Hematopoietic multipotent progenitor cell treated with erythropoietin and hydrocortisone succinate and interleukin-3 and kit ligand, for 17 days (in vitro differentiated cells): ENCODE measurements around the gene NAV3.
A peak's percentile ranks its signal among the peaks of the same experiment; 100 is the strongest.

Experiments
- DNase-seq: peaks from one replicate; pipeline ENCODE4 v3.0.0-alpha.2; 2015; ENCODE audit warnings: low spot score

The NAV3 gene

DNA sequence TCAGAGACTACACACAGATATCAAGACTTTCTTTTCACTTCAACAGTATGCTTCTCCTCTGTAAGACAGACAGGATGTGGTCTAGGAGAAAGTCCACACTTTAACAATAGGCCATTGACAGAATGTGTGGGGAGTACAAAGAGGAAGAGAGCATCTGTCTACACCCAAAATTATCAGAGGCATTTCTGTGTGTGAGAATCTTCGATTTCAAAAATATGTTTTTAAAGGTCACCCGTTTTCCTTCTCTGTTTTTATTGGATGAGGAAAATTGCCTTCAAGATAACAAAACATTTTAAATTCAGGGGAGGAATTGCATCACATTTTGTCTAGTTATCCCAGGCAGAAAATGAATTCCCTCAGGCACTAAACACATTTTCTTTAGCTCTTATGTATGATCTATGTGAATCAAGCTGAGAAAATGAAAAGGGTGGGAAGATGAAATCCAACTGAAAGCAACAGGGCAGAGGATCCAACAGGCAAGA lies 16.4 kb downstream of the NAV3 start:
- DNase-seq, result no peak

DNA sequence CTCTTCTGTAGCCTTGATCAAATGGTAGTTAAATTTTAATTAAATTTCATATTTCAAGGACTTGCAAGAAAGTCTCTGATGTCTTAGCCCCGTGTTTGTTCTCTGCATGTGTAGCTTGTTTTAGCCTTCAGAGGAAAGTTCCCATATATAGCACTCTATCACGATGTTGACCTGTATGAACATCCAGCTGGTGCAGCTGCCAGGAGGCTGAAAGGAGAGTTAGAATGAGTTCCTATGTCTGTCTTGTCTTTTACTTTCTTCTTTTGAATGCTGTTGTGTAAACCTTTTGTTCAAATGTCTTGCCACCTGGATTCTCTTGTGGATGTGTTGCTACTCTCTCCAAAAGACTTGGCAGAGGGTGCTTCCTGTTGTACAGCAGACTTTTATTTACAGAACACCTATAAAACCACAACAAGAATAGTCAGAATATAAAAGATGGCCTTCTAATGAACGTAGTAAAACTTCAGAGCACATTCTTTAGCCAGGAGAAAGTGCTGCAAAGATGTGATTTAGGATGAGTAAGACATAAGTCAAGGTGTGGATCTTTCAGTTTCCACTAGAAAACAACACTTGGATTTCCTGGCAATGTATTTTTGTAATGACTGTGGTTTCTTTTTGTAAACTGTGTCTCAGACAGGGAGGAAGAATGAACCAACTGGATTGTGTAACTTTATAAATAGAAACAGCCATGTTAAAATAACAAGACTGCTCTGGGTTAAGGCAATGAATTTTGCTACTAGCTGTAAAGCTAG lies 17.2 kb downstream of the NAV3 start:
- no peak for DNase-seq

DNA sequence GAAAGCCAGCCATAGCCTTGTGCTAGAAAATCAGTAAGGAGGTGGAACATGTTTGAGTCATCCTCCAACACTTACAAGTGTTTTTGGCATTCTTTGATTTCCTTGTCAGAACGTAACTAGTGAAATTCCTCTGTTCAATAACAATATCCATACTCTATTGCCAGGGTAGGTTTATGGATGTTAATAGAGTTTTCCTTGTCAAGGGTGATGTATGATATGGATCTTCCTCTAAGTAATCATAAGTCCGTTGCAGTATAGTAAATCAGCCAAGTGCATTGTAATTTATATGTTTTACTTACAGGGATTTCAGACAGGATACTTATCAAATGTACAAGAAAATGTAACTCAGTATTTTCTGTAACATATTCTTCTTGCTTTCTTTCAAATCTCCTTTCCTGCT lies 19.4 kb downstream of the NAV3 start:
- no peak for DNase-seq

DNA sequence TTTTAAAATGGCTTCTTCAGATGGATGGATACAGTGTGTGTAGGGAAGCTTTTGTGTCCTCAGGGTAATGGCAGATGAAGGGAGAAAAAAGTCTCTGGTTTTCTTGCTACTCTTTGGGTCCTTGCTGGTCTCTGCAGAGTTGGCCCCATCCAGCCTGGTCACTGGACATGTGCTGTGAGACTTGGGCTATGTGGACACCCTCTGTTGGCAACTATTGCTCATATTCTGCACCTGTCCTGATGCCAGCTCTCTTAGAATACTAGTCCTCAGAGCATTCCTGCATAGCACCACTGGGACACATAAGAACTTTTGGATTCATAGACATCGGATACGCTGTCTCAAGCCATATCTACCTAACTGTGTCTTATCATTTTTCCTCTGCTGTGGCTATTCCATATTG lies 20.0 kb downstream of the NAV3 start:
- DNase-seq, result no peak

DNA sequence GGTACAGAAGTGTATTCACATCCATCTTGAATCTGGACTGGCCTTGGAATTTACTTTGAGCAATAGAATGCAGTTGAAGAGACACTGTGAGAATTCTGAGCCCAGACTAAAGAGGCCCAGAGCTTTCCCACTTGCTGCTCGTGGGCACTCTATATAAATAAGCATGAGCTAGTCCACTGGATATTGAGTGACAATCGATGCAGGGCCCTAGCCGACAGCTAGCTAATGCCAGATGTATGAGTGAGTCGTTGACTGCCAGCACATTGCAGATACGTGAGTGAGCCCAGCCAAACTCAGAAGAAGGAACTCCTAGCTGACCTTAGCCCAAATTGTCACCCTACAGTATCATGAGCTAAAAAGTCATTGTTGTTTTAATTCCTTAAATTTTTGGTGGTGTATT lies 24.9 kb downstream of the NAV3 start:
- no peak for DNase-seq

DNA sequence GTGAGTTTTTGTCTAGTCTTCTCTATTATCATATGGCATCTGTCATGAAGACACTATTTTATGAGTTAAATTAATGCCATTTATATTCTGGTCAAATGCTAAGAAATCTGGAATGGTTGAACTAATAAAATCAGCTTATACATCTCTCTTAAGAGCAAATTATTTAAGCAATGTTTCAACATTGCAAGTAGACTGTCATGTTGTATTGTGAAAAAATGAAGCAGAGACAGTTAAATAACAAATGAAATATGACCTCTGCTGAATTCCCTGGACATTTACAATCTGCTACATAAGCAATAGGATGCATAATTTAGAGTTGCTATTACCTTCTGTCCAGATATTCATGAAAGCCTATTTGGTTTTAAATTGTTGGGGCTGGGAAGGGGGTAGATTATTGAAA lies 30.6 kb downstream of the NAV3 start:
- DNase-seq, result no peak

DNA sequence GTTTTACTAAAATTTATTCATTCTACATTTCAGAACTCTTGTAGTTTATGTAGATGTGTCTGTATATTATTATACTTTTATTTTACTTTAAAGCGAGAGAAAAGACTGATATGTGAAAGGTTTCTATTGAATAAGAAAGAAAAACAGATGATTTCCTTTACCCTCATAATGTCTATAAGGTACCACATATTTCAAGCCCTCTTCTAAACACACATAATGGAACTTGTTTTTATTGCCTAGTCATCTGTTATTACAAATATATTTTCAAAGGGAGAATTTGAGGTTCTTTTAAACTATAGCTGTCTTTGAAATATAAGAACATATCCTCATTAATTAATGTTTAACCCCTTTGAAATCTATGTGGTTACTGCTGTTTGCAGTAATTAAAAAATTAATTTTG lies 34.5 kb downstream of the NAV3 start:
- no peak for DNase-seq

DNA sequence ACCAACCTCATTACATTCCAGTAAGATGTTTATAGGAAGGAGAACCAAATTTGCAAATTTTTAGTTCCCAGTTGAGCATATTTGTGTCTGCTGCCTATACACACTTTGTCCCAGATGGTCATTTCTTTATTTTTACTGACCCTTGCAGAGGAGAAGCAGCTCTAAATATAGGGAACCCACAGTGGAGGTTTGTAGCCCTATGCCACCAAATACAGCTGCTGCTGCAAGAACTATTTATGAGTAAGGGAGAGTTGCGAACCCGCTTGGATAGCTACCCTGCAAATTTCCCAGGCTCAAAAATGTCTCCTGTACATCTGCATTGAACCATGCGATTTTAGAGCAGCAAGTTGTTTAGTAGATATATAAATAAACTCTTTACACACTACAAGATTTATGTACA lies 48.2 kb downstream of the NAV3 start:
- no peak for DNase-seq

DNA sequence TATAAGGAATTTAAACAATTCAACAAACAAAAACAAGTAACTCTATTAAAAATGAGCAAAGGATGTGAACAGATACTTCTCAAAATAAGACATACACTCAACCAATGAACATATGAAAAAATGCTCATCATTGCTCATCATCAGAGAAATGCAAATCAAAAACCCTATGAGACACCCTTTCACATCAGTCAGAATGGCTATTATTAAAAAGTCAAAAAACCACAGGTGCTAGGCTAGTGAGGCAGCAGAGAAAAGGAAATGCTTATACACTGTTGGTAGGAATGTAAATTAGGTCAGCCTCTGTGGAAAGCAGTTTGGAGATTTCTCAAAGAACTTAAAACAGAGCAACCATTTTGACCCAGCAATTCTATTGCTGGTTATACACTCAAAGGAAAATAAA lies 52.0 kb downstream of the NAV3 start:
- no peak for DNase-seq

DNA sequence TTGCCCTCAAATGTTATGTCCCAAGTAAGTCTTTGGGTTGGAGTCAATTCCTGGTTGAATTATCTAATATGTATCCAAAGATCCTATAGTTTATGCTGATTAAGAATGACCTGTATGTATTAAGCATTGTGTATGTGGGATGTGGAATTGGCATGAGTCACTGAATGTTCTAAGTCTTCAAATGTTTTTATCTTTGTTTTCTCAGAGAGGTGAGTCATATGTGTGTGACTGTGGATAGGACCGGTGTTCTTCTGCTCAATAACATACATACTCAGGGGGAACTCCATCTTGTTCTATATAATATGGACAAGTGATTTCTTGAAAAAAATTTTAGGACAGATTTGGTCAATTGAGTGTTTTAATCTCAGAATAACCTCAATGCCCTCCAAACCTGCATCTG lies 57.9 kb downstream of the NAV3 start:
- DNase-seq, result no peak

DNA sequence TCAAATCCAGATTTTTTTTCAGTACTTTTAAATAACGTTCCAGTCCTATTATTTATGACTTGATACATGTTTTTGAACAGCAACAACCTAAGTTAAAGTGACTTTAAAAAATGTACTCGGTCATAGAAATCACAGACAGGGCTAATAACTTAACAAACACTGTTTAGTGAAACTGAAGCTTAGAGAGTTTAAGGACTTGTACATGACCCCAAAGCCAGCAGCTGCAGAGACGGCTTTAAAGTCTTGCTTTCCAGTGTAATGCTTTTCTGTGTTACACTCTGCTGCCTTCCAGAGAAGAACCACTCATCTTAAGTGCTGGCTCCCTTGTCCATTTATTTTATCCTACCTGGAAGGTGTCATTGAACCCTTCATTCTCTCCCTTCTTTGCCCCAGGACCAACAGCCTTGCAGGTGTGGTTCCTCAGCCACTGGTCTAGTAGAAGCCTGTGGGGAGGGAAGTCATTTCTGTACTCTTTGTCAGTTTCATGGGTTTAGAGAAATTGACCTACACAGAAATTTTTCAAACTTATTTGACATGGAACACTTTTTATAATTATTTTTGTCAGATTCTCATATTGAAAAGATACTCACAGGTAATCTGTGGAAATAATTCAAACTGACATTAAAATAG lies 60.9 kb downstream of the NAV3 start:
- DNase-seq, result no peak

DNA sequence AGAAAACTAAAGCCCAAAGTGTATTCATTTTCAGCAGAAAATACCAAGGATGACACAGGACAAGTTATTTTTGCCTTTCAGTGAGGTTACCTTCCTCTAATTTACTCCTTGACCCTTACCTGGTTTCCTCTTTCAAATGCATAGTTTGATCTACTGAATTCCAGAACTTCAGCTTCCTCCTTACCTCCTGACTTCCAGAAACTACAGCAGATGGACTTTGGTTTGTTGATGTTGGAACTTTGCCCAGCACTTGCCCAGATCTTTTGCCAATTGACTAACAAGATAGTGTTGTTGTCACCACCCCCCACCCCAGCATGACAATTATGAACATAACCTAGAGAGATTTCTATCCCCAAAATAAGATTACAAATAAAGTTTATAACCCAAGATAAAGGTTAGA lies 63.2 kb downstream of the NAV3 start:
- no peak for DNase-seq

DNA sequence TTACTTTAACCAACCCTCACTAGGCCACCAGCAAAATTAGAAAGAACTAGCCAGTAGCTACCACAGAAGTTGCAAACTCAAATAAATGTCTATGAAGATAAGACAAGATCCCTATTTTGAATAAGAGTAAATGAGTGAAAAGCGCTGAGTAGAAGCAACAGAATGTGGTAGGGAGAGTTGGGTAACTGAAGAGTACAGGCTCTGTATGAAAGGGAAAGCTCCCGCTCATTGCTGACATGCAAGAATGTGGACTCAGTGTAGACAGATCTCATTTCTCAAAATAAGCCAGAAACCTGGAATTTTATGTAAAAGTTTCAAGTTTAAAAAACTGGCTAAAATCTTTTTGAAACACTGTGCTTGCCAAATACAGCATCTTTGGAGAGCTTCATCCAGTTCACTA lies 63.9 kb downstream of the NAV3 start:
- DNase-seq, result no peak

DNA sequence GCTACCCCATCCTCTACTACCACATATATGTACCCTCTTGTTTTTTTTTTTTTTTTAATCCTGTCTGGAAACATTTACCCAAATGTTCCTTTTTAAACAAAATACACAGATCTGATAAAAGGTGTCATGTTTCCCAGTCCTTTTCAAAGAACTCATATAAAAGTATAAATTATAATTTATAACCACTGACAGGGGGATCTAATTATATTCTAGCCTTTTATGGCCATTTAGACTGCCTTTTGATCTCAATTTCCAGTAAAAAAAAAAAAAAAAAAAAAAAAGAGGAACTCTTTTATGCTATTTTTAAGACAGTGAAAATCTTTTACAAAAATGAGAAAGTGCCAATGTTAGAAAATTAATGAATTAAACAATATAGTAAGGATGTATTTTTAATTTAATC lies 65.0 kb downstream of the NAV3 start:
- no peak for DNase-seq

DNA sequence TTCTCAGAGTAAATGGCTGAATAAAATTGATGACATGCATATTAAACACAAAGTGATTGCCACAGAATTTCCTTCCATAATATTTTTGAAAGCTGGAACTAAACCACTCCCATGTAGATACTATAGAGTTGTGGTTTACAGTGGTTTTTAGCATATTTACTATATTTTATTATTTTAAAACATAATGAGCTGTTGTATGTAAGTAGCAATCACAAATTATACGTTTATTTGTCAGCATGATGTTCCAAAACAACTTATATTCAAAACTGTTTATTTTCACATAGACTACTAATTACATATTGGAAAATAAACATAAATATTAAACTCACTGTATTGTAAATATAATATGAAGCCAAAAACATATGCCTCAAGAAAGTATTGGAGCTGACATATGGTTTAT lies 77.2 kb downstream of the NAV3 start:
- DNase-seq, result no peak

DNA sequence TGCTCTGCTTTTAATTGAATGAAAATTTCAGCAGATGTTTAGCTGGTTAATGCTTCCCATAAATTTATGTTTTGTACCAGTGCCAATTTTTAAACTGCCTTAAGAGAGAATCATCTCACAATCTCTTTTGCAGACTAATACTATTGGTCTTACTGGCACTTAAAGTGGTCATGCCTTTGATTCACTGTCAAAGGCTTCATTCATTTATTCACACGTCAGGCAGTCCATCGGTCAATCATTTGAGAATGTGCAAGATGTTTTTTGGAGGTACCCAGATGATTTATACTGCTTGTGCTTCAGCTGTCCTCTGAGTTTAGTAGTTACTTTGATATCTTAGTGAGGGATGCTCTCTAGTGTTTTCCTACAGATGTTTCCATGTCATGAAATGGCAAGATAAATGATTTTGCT lies 83.4 kb downstream of the NAV3 start:
- DNase-seq, result no peak

DNA sequence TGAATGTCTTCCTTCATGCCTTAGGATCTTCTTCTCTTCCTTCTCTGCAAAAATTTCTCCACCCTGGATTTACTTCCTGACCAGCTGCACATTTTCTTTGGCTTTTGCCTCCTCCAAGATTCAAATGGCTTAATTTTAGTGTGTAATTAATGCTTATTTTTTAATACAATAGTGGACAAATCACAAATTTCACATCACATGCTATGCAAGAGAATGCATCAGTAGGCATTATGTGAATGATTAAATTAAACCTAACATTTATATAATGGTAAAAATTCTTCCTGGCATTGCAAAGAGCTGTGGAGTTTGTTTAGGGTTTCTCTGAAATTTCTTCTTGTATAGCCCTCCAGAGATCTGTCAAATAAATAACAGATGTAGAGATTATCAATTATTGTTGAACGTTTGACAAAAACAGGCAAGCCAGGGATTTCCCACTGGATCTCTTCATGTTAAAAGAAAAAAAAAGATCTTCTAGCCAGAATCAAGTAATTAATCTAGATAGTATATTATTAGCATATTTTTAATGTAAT lies 84.4 kb downstream of the NAV3 start:
- DNase-seq, result no peak

DNA sequence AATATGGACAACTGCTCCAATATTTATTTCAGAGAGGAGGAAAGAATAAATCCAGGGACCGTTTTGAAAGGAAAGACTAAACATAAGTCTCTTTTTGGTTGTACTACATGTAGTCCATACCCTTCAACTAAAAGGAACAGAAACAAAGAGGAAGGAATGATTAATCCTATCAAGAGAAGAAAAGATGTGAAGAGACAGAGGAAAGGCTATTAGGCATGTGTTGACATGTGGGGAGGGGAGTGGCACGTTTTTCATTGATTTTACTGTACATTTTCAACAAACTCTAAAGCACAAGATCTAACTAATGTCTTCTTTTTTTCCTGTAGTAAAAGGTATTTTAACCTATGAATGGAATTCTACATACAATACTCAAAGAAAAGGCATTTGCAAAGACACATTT lies 85.6 kb downstream of the NAV3 start:
- no peak for DNase-seq

DNA sequence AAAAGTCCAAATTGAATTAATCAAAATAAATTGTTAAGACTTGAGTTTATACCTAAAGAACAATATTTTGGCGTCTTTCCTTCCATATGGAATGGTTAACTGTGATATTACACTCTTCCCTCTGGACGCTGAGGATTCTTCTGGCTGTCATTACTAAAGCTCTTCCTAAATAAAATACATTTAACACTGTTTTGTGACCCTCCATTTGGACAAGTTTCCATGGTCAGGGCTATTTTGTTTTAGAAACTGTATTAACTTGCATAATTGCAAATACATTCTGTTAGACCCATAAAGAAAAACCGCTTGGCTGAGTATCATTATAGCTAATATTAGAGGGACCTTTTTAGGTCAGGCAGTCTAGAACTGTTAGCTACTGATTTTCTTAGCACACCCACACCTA lies 87.4 kb downstream of the NAV3 start:
- DNase-seq, result no peak

DNA sequence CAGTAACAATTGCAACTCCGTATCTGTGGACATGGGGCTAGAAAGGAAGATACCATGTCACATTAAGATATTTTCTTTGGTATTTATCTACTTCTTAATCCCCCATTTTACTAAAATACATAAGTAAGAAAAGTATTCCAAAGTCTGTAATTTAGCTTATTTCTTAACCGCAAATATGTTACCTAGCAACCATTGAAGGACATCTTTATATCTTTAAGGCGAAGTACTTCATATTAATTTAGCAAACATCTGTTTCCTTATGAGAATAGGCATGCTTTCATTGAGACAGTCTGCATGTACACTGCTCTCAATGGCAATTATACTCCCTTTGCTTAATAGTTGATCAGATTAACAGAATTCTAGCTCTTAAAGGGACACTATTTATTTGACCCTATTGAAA lies 88.8 kb downstream of the NAV3 start:
- DNase-seq, result no peak

DNA sequence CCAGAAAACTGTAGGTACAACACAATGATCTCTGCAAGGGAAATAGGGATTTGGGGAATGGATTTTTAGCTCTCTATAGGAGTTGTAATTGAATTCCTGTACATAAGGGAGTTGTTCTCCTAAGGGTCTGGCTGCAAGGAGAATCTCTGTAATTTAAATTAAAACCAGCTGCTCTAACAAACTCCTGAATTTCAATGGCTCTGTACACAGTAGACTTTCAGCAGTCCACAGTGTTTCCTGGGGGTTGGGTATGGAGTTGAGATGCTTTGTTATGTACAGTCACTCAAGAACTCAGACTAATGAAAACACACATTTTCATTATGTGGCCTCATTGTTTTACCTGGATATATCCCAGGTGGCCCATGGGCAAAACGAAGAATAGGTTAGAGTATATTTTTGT lies 93.2 kb downstream of the NAV3 start:
- DNase-seq, result no peak

DNA sequence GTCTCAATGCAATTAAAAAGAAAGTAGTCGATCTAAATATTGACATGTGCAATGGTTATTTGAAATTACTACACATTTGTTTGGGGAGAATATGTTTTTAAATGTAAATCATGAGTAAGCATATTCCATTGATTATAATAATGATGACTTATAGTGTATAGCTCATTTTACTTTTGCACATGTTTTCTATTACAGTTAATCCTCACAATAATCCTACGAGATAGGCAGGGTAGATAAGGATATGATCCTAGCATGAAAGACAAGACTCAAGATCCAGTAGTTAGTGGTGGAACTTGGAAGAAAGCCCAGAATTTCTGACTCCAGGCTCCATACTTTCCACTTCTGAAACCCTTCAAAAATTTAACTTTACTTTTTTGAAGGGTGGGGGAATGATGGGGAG lies 94.0 kb downstream of the NAV3 start:
- no peak for DNase-seq

DNA sequence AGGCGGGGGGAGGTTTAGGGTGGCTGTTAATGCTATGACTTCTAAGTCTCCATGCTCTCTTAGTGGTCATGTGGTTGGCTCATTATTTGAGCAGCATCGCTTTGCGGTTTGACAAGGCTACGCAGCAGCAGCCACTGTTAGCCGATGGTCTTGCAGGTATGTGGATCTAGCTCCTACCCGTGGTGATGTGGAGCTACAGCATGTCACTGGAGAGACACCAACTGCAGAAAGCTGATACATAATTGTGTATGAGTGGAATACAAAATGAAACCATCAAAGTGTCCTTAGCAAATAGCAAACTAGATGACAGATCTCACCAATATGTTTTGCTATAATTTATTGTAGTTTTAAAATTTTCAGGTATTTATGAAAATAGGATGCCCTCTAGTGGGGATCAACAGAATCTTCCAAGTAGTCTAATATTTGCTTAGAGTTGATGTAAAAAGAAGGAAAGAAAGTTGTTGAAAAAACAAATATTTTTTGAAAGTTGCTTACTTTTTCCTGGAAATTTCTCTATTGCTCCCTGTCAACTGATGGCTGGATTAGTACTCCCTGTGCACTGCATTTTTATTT lies 94.9 kb downstream of the NAV3 start:
- DNase-seq, result peak; percentile 5
